Hepatocyte (in vitro differentiated cells): ENCODE results near the gene MSX1. TPM values are rescaled to one million over a fixed set of nuclear protein-coding genes. Genes with fewer than 3 reads are reported as not detected.

Source experiments
- DNase-seq: peaks from one replicate; pipeline ENCODE4 v3.0.0-alpha.2; 2016; ENCODE audit warnings: low spot score
- H2AFZ ChIP-seq: fragments of 200-600 bp; sonication (generic); 2 replicates; pipeline ENCODE4 v1.6.0; 2016; ENCODE audit warnings: antibody characterized with exemption, mild to moderate bottlenecking
- H3K27ac ChIP-seq: fragments of 200-600 bp; sonication (generic); 2 replicates; pipeline ENCODE4 v1.5.1; 2016; ENCODE audit warnings: mild to moderate bottlenecking
- H3K27me3 ChIP-seq: fragments of 200-600 bp; sonication (generic); 2 replicates; pipeline ENCODE4 v1.6.1; 2016
- H3K36me3 ChIP-seq: fragments of 200-600 bp; sonication (generic); replicated peaks from 2 replicates; pipeline ENCODE4 v1.5.1; 2016; ENCODE audit warnings: low read depth; ENCODE audit not compliant: insufficient read depth
- H3K4me1 ChIP-seq: fragments of 200-600 bp; sonication (generic); 2 replicates; pipeline ENCODE4 v1.5.1; 2016; ENCODE audit warnings: mild to moderate bottlenecking, moderate library complexity; ENCODE audit not compliant: insufficient read depth
- H3K4me2 ChIP-seq: fragments of 200-600 bp; sonication (generic); 2 replicates; pipeline ENCODE4 v1.6.0; 2016
- H3K4me3 ChIP-seq: fragments of 200-600 bp; sonication (generic); 2 replicates; pipeline ENCODE4 v1.5.1; 2016; ENCODE audit warnings: mild to moderate bottlenecking
- H3K79me2 ChIP-seq: fragments of 200-600 bp; sonication (generic); 2 replicates; pipeline ENCODE4 v1.6.0; 2017; ENCODE audit warnings: mild to moderate bottlenecking
- H3K9me2 ChIP-seq: fragments of 200-600 bp; sonication (generic); replicated peaks from 2 replicates; pipeline ENCODE4 v1.6.0; 2017; ENCODE audit warnings: mild to moderate bottlenecking; ENCODE audit not compliant: insufficient read depth
- H3K9me3 ChIP-seq: fragments of 200-600 bp; sonication (generic); 2 replicates; pipeline ENCODE4 v1.5.1; 2016; ENCODE audit warnings: low read depth, mild to moderate bottlenecking
- H4K20me1 ChIP-seq: fragments of 200-600 bp; sonication (generic); 2 replicates; pipeline ENCODE4 v1.6.0; 2016; ENCODE audit warnings: mild to moderate bottlenecking; ENCODE audit not compliant: insufficient read depth, poor library complexity, severe bottlenecking
- CTCF ChIP-seq: fragments of 200-600 bp; sonication (generic); IDR thresholded peaks from 2 replicates; pipeline ENCODE4 v1.5.1; 2016; ENCODE audit warnings: antibody characterized with exemption, mild to moderate bottlenecking; ENCODE audit not compliant: poor library complexity
- EZH2 ChIP-seq: fragments of 200-600 bp; sonication (generic); IDR thresholded peaks from 2 replicates; pipeline ENCODE4 v1.6.1; 2016; ENCODE audit warnings: antibody characterized with exemption, mild to moderate bottlenecking, borderline replicate concordance
- EZH2phosphoT487 ChIP-seq: fragments of 200-600 bp; sonication (generic); IDR thresholded peaks from one replicate; pipeline ENCODE4 v1.6.1; 2018; ENCODE audit warnings: antibody characterized with exemption, mild to moderate bottlenecking, low read depth, moderate library complexity; ENCODE audit not compliant: unreplicated experiment, severe bottlenecking
- WGBS: methylation state at CpG from one replicate; pipeline ENCODE4 v1.1.6; 2016; ENCODE audit warnings: low lambda C conversion rate; ENCODE audit errors: missing lambda C conversion rate; 5-methylcytosine and 5-hydroxymethylcytosine counted together
- polyA plus RNA-seq: library from polyadenylated mRNA; unstranded; fragments of >200 nt; fragmentation: Nextera tagmentation; extraction: Ambion mirVana; gene quantifications from 2 replicates; pipeline ENCODE4 v1.2.1, GENCODE V29; 2016
- total RNA-seq: library from RNA; depleted of rRNA; stranded (reverse); fragments of >200 nt; gene quantifications from 2 replicates; pipeline ENCODE4 v1.2.3, GENCODE V29; 2014

Gene MSX1
- total and polyA plus RNA-seq, 2 experiments from 2014 or later, result 25.4 to 30.4 TPM

- Histone ChIP-seq H3K9me2 (no peaks in the 10 kb centered on the region), H3K79me2 (no peaks in the 10 kb centered on the region), H3K4me3 (no peak overlapping the region), H3K36me3 (no peaks in the 10 kb centered on the region), H2AFZ (no peak overlapping the region), H3K4me2 (no peak overlapping the region), H3K27ac (no peak overlapping the region), H4K20me1 (no peaks in the 10 kb centered on the region), H3K27me3 (peaks cover 20% of the 10 kb centered on the region), H3K4me1 (no peaks in the 10 kb centered on the region), H3K9me3 (no peaks in the 10 kb centered on the region)
- no peak for TF ChIP-seq CTCF
- TF ChIP-seq EZH2, result no peak
- TF ChIP-seq EZH2phosphoT487, result no peak
- WGBS, result 86% methylated on average over 7 of the region's 7 CpGs
- DNase-seq, result no peak
These were observed 31.2 kb downstream of the MSX1 start for GRCh38 chr4:4890574-4891255.

DNA sequence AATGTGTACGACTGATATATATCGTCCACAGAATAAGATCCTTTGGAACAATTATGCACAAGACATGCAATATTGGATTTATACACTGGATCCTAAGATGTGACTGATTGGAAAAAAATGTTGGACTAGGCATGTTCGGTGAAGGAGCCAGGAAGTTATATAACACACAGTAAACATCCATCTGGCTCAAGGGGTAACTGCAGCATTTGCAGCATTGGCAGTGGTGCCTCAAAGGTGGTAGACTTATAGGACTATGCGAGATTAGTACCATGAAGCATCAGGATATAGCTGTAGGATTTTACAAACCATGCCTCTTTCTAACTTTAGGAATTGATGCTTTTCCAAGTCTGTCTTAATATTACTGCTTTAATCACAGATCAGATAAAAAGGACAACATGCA is 34.3 kb downstream of the MSX1 start:
- Histone ChIP-seq H3K27me3 (no peaks in the 10 kb centered on the region), H3K36me3 (no peaks in the 10 kb centered on the region), H3K9me2 (no peaks in the 10 kb centered on the region), H3K9me3 (no peaks in the 10 kb centered on the region), H3K4me2 (no peak overlapping the region), H4K20me1 (no peaks in the 10 kb centered on the region), H3K4me3 (no peak overlapping the region), H3K4me1 (no peaks in the 10 kb centered on the region), H3K79me2 (no peaks in the 10 kb centered on the region), H2AFZ (no peak overlapping the region), H3K27ac (no peak overlapping the region)
- TF ChIP-seq CTCF, result no peak
- TF ChIP-seq EZH2phosphoT487, result no peak
- TF ChIP-seq EZH2, result no peak
- DNase-seq, result no peak
- 78% methylated on average over 4 of the region's 4 CpGs for WGBS

GRCh38 chr4:4899202-4899925 is 39.9 kb downstream of the MSX1 start:
- TF ChIP-seq EZH2, result no peak
- no peak for TF ChIP-seq CTCF
- no peak for TF ChIP-seq EZH2phosphoT487
- H3K9me3 ChIP-seq, result no peaks in the 10 kb centered on the region
- no peaks in the 10 kb centered on the region for H3K27me3 ChIP-seq
- no peaks in the 10 kb centered on the region for H3K9me2 ChIP-seq
- no peak overlapping the region for H3K27ac ChIP-seq
- H3K4me3 ChIP-seq, result no peak overlapping the region
- 92% methylated on average over 5 of the region's 5 CpGs for WGBS
- no peak overlapping the region for H2AFZ ChIP-seq
- H3K4me2 ChIP-seq, result no peak overlapping the region
- H3K36me3 ChIP-seq, result no peaks in the 10 kb centered on the region
- H4K20me1 ChIP-seq, result no peaks in the 10 kb centered on the region
- no peak for DNase-seq
- H3K4me1 ChIP-seq, result no peaks in the 10 kb centered on the region
- no peaks in the 10 kb centered on the region for H3K79me2 ChIP-seq
